GM12874 (cell line): ENCODE results near the gene RPS16.

ENCODE experiments used
- CTCF ChIP-seq: IDR thresholded peaks from 2 replicates; pipeline ENCODE4 v1.5.1; 2011; ENCODE audit warnings: low read depth, mild to moderate bottlenecking, control low read depth, low read length, moderate library complexity; ENCODE audit not compliant: insufficient read depth

RPS16 gene

GRCh38 chr19:39474139-39474620 lies 38.4 kb upstream of the RPS16 start:
- TF ChIP-seq CTCF = peak; percentile 92

- TF ChIP-seq CTCF = no peak
These were observed 37.8 kb upstream of the RPS16 start for GRCh38 chr19:39473443-39473960.

GRCh38 chr19:39472746-39473442 lies 37.1 kb upstream of the RPS16 start:
- no peak for TF ChIP-seq CTCF

- no peak for TF ChIP-seq CTCF
These were observed 36.2 kb upstream of the RPS16 start for GRCh38 chr19:39471756-39472536.

- no peak for TF ChIP-seq CTCF
These were observed 35.1 kb upstream of the RPS16 start for GRCh38 chr19:39470724-39471339.

GRCh38 chr19:39469567-39469966 lies 33.8 kb upstream of the RPS16 start:
- no peak for TF ChIP-seq CTCF

GRCh38 chr19:39469036-39469435 lies 33.3 kb upstream of the RPS16 start:
- no peak for TF ChIP-seq CTCF
